DOHH2 (cell line): ENCODE results near the gene LCP2.
A peak's percentile ranks its signal among the peaks of the same experiment; 100 is the strongest.

Experiments
- H3F3A ChIP-seq: fragments of 200-600 bp; sonication (generic), shearing (Covaris generic); 2 replicates; pipeline ENCODE4 v1.6.0; 2016; ENCODE audit warnings: antibody characterized with exemption, mild to moderate bottlenecking; ENCODE audit not compliant: control insufficient read depth, insufficient read depth
- H3K27ac ChIP-seq: fragments of 200-600 bp; sonication (generic); 2 replicates; pipeline ENCODE4 v1.5.1; 2014; ENCODE audit warnings: low read depth, mild to moderate bottlenecking, low read length, moderate library complexity
- H3K27me3 ChIP-seq: fragments of 200-600 bp; sonication (generic); 2 replicates; pipeline ENCODE4 v1.6.1; 2014; ENCODE audit warnings: mild to moderate bottlenecking, low read length, mixed read lengths; ENCODE audit not compliant: control insufficient read depth
- H3K36me3 ChIP-seq: fragments of 200-600 bp; sonication (generic); 2 replicates; pipeline ENCODE4 v1.6.1; 2014; ENCODE audit warnings: mild to moderate bottlenecking, low read length, moderate library complexity, mixed read lengths; ENCODE audit not compliant: control insufficient read depth
- H3K4me1 ChIP-seq: fragments of 200-600 bp; sonication (generic); 2 replicates; pipeline ENCODE4 v1.6.1; 2014; ENCODE audit warnings: mild to moderate bottlenecking, low read length, mixed read lengths; ENCODE audit not compliant: control insufficient read depth
- H3K4me2 ChIP-seq: fragments of 200-600 bp; sonication (generic); 2 replicates; pipeline ENCODE4 v1.6.0; 2014; ENCODE audit warnings: mild to moderate bottlenecking, low read length, moderate library complexity
- H3K4me3 ChIP-seq: fragments of 200-600 bp; sonication (generic); 2 replicates; pipeline ENCODE4 v1.5.1; 2014; ENCODE audit warnings: mild to moderate bottlenecking, low read length, mixed read lengths
- H3K79me2 ChIP-seq: fragments of 200-600 bp; sonication (generic); 2 replicates; pipeline ENCODE4 v1.6.1; 2014; ENCODE audit warnings: mild to moderate bottlenecking, low read length, mixed read lengths; ENCODE audit not compliant: control insufficient read depth
- H3K9me2 ChIP-seq: fragments of 200-600 bp; sonication (generic); replicated peaks from 2 replicates; pipeline ENCODE4 v1.6.1; 2014; ENCODE audit warnings: mild to moderate bottlenecking, low read length, mixed read lengths; ENCODE audit not compliant: control insufficient read depth
- H3K9me3 ChIP-seq: fragments of 200-600 bp; sonication (generic); 2 replicates; pipeline ENCODE4 v1.6.1; 2014; ENCODE audit warnings: antibody characterized with exemption, low read length, mixed read lengths; ENCODE audit not compliant: control insufficient read depth, insufficient read depth
- H4K20me1 ChIP-seq: fragments of 200-600 bp; sonication (generic); 2 replicates; pipeline ENCODE4 v1.6.0; 2014; ENCODE audit warnings: low read depth, mild to moderate bottlenecking, antibody characterized with exemption, low read length, moderate library complexity; ENCODE audit not compliant: control insufficient read depth, insufficient read depth
- EZH2phosphoT487 ChIP-seq: fragments of 200-600 bp; sonication (generic); IDR thresholded peaks from 2 replicates; pipeline ENCODE4 v1.6.1; 2017; ENCODE audit warnings: borderline replicate concordance, mild to moderate bottlenecking, antibody characterized with exemption, low read length, moderate library complexity, mixed read lengths
- TF ChIP-seq, protein P1 (sequence below): fragments of 200-600 bp; sonication (generic); IDR thresholded peaks from one replicate; pipeline ENCODE4 v1.5.1; 2014; ENCODE audit warnings: antibody characterized with exemption, mild to moderate bottlenecking, low read depth, low read length; ENCODE audit not compliant: poor library complexity, severe bottlenecking

Gene LCP2

GRCh38 chr5:170267431-170268152 is 30.0 kb downstream of the LCP2 start:
- Histone ChIP-seq H3K79me2 (no peaks in the 10 kb centered on the region), H3K9me3 (no peaks in the 10 kb centered on the region), H3K27me3 (peaks cover 28% of the 10 kb centered on the region), H3K9me2 (no peaks in the 10 kb centered on the region), H3K4me3 (no peak overlapping the region), H3K36me3 (no peaks in the 10 kb centered on the region), H3K27ac (no peak overlapping the region), H3K4me2 (no peak overlapping the region), H3F3A (no peaks in the 10 kb centered on the region), H3K4me1 (no peaks in the 10 kb centered on the region), H4K20me1 (no peaks in the 10 kb centered on the region)
- no peak for TF ChIP-seq EZH2phosphoT487
- TF ChIP-seq, protein P1, sequence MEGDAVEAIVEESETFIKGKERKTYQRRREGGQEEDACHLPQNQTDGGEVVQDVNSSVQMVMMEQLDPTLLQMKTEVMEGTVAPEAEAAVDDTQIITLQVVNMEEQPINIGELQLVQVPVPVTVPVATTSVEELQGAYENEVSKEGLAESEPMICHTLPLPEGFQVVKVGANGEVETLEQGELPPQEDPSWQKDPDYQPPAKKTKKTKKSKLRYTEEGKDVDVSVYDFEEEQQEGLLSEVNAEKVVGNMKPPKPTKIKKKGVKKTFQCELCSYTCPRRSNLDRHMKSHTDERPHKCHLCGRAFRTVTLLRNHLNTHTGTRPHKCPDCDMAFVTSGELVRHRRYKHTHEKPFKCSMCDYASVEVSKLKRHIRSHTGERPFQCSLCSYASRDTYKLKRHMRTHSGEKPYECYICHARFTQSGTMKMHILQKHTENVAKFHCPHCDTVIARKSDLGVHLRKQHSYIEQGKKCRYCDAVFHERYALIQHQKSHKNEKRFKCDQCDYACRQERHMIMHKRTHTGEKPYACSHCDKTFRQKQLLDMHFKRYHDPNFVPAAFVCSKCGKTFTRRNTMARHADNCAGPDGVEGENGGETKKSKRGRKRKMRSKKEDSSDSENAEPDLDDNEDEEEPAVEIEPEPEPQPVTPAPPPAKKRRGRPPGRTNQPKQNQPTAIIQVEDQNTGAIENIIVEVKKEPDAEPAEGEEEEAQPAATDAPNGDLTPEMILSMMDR: peak; percentile 79

- H3K27me3 ChIP-seq: peaks cover 30% of the 10 kb centered on the region
- no peaks in the 10 kb centered on the region for H3K9me3 ChIP-seq
- H3K27ac ChIP-seq: no peak overlapping the region
- no peak overlapping the region for H3K4me3 ChIP-seq
- TF ChIP-seq EZH2phosphoT487: no peak
- TF ChIP-seq, protein P1: no peak
- H3K4me1 ChIP-seq: no peaks in the 10 kb centered on the region
- H3F3A ChIP-seq: no peaks in the 10 kb centered on the region
- no peaks in the 10 kb centered on the region for H4K20me1 ChIP-seq
- H3K4me2 ChIP-seq: no peak overlapping the region
- no peaks in the 10 kb centered on the region for H3K79me2 ChIP-seq
- H3K36me3 ChIP-seq: no peaks in the 10 kb centered on the region
- H3K9me2 ChIP-seq: no peaks in the 10 kb centered on the region
These were observed 30.8 kb downstream of the LCP2 start for GRCh38 chr5:170266570-170267381.

DNA sequence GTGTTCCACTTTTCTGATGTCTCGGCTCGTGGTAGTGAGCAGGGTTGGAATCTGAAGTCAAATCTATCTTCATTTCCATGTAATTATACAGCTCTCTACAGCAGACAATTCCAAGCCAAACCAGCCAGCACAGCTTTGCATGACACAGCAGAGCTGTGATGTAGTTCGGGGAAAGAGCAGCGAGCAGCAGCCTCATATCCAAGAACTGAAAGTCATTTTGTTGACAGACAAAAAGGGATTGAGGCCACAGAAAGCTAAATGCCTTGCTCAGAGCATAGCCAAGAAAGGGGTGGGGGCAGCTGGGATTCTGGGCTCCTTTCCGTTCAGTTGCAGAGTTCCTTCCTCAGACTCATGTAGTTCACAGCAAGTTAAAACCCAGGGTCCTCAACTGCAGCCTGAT is 32.1 kb downstream of the LCP2 start:
- Histone ChIP-seq H3K79me2 (no peaks in the 10 kb centered on the region), H3K4me3 (no peak overlapping the region), H3K9me2 (no peaks in the 10 kb centered on the region), H3K4me1 (no peaks in the 10 kb centered on the region), H3F3A (no peaks in the 10 kb centered on the region), H3K36me3 (no peaks in the 10 kb centered on the region), H3K9me3 (no peaks in the 10 kb centered on the region), H3K27ac (no peak overlapping the region), H3K4me2 (no peak overlapping the region), H3K27me3 (peaks cover 32% of the 10 kb centered on the region), H4K20me1 (no peaks in the 10 kb centered on the region)
- TF ChIP-seq EZH2phosphoT487: no peak
- TF ChIP-seq, protein P1: no peak
